Measurements from ENCODE around the gene DMRT3. TPM values are rescaled to one million over a fixed set of nuclear protein-coding genes. Genes with fewer than 3 reads are reported as not detected.
A peak's percentile ranks its signal among the peaks of the same experiment; 100 is the strongest.

Gene DMRT3
- total RNA-seq, 4 donors from 2014 or later: 2.5 to 26.1 (median 7.3) TPM

GRCh38 chr9:974031-974995, 2.1 kb upstream of the DMRT3 start:
- no peak for DNase-seq
- Histone ChIP-seq H3K4me3 (replicated peaks in 1 of 3) (no peak overlapping the region), H3K9me3 (no peaks in the 10 kb centered on the region), H3K27me3 (no peaks in the 10 kb centered on the region), H3K4me1 (peaks cover 26 to 41% of the 10 kb centered on the region in 2 donors), H3K36me3 (no peaks in the 10 kb centered on the region), H3K27ac (peak overlapping the region in 1 of 3 donors; percentile 6)
- intact Hi-C loops (cut with DNase I): no loop called here
- TF ChIP-seq POLR2A (IDR thresholded peaks at IDR 0.05): no peak
- no peak for TF ChIP-seq CTCF (IDR thresholded peaks at IDR 0.05)
- 34 to 37% methylated on average over 29 of the region's 29 CpGs for WGBS, 2 donors

- Histone ChIP-seq H3K27ac (peak overlapping the region in 2 of 3 donors; percentile 91 to 93), H3K4me3 (replicated peaks in 1 of 3) (no peak overlapping the region), H3K36me3 (no peaks in the 10 kb centered on the region), H3K4me1 (peaks cover 33% of the 10 kb centered on the region in 2 donors), H3K27me3 (no peaks in the 10 kb centered on the region), H3K9me3 (no peaks in the 10 kb centered on the region)
- intact Hi-C loops (cut with DNase I): no loop called here
- WGBS, 2 donors: 33 to 42% methylated on average over 19 to 24 of the region's 24 CpGs
- no peak for DNase-seq
- no peak for TF ChIP-seq POLR2A (IDR thresholded peaks at IDR 0.05)
Observed at GRCh38 chr9:974996-975739, 1.3 kb upstream of the DMRT3 start.

GRCh38 chr9:975740-976257, 656 bp upstream of the DMRT3 start:
- DNase-seq: no peak
- TF ChIP-seq POLR2A (IDR thresholded peaks at IDR 0.05): no peak
- TF ChIP-seq CTCF (IDR thresholded peaks at IDR 0.05): no peak
- no peaks in the 10 kb centered on the region for H3K27me3 ChIP-seq
- H3K36me3 ChIP-seq: no peaks in the 10 kb centered on the region
- peak overlapping the region in 1 of 3 donors; percentile 42 for H3K4me3 ChIP-seq (replicated peaks in 1 of 3)
- H3K4me1 ChIP-seq: peaks cover 36 to 38% of the 10 kb centered on the region in 2 donors
- peak overlapping the region; percentile 48 to 93 (median 91) for H3K27ac ChIP-seq
- WGBS, 2 donors: 18 to 20% methylated on average over 22 to 23 of the region's 23 CpGs
- intact Hi-C loops (cut with DNase I): no loop called here
- H3K9me3 ChIP-seq: no peaks in the 10 kb centered on the region

- TF ChIP-seq CTCF (IDR thresholded peaks at IDR 0.05) (peak in 1 of 6 experiments; percentile 0), POLR2A (IDR thresholded peaks at IDR 0.05) (peak; percentile 4 to 60)
- no peaks in the 10 kb centered on the region for H3K36me3 ChIP-seq
- 7 to 9% methylated on average over 23 to 30 of the region's 92 CpGs for WGBS, 2 donors
- H3K4me1 ChIP-seq: peaks cover 37 to 41% of the 10 kb centered on the region in 2 donors
- peak; percentile 44 to 61 for DNase-seq
- peak overlapping the region in 1 of 3 donors; percentile 42 for H3K4me3 ChIP-seq (replicated peaks in 1 of 3)
- no peaks in the 10 kb centered on the region for H3K27me3 ChIP-seq
- intact Hi-C loops (cut with DNase I): no loop called here
- peak overlapping the region; percentile 48 to 93 (median 91) for H3K27ac ChIP-seq
- no peaks in the 10 kb centered on the region for H3K9me3 ChIP-seq
Observed at GRCh38 chr9:976943-977837, 735 bp downstream of the DMRT3 start.

All from thyroid gland (tissue), 4 donors.